ENCODE data around the gene WDR91. TPM values are rescaled to one million over a fixed set of nuclear protein-coding genes. Genes with fewer than 3 reads are reported as not detected.

The WDR91 gene
- total RNA-seq, 1 experiment from 2014 or later = 7.0 TPM

GRCh38 chr7:135181261-135181928 lies 29.9 kb downstream of the WDR91 start:
- Histone ChIP-seq H3K9me3 (ENCODE audit: low read depth, low read length, poor library complexity, severe bottlenecking) (peaks cover 17% of the 10 kb centered on the region), H3K27ac (ENCODE audit: low read depth, low read length, poor library complexity, severe bottlenecking) (no peak overlapping the region), H3K27me3 (replicated peaks; ENCODE audit: insufficient read depth, low read depth, low read length, poor library complexity) (no peaks in the 10 kb centered on the region), H3K4me3 (ENCODE audit: low read depth, low read length, poor library complexity, severe bottlenecking) (no peak overlapping the region), H3K4me1 (ENCODE audit: insufficient read depth, low read length, poor library complexity, severe bottlenecking) (no peaks in the 10 kb centered on the region), H3K36me3 (ENCODE audit: insufficient read depth, low read length, poor library complexity, severe bottlenecking) (no peaks in the 10 kb centered on the region)
- intact Hi-C loops (cut with micrococcal nuclease; ENCODE audit: unreplicated experiment) = no loop called here
- ChIA-PET POLR2A (ENCODE audit: low non-redundant PET) (no interaction called here), CTCF (no interaction called here)
- no peak for DNase-seq (ENCODE audit: low spot score)
- BruUV-seq (replicated peaks) = no TSS peak
- TF ChIP-seq CTCF (conservative IDR thresholded peaks at IDR 0.05; ENCODE audit: low read depth, low read length) (no peak), EZH2 (IDR thresholded peaks at IDR 0.05; ENCODE audit: borderline replicate concordance, low read depth, low read length, poor library complexity, severe bottlenecking) (no peak)

GRCh38 chr7:135180122-135180521 lies 31.2 kb downstream of the WDR91 start:
- BruUV-seq (replicated peaks) = no TSS peak
- intact Hi-C loops (cut with micrococcal nuclease; ENCODE audit: unreplicated experiment) = no loop called here
- CTCF ChIA-PET = no interaction called here
- POLR2A ChIA-PET (ENCODE audit: low non-redundant PET) = interaction anchor here (0.6 kb wide), 1 partner anchor 241 kb away, joined by 4 read pairs; no protein-coding TSS in a partner anchor
- no peak overlapping the region for H3K4me3 ChIP-seq (ENCODE audit: low read depth, low read length, poor library complexity, severe bottlenecking)
- TF ChIP-seq EZH2 (IDR thresholded peaks at IDR 0.05; ENCODE audit: borderline replicate concordance, low read depth, low read length, poor library complexity, severe bottlenecking) (no peak), CTCF (conservative IDR thresholded peaks at IDR 0.05; ENCODE audit: low read depth, low read length) (no peak)
- no peak for DNase-seq (ENCODE audit: low spot score)
- H3K4me1 ChIP-seq (ENCODE audit: insufficient read depth, low read length, poor library complexity, severe bottlenecking) = no peaks in the 10 kb centered on the region
- H3K27me3 ChIP-seq (replicated peaks; ENCODE audit: insufficient read depth, low read depth, low read length, poor library complexity) = no peaks in the 10 kb centered on the region
- no peaks in the 10 kb centered on the region for H3K36me3 ChIP-seq (ENCODE audit: insufficient read depth, low read length, poor library complexity, severe bottlenecking)
- peaks cover 17% of the 10 kb centered on the region for H3K9me3 ChIP-seq (ENCODE audit: low read depth, low read length, poor library complexity, severe bottlenecking)
- no peak overlapping the region for H3K27ac ChIP-seq (ENCODE audit: low read depth, low read length, poor library complexity, severe bottlenecking)

- H3K4me3 ChIP-seq (ENCODE audit: low read depth, low read length, poor library complexity, severe bottlenecking) = no peak overlapping the region
- intact Hi-C loops (cut with micrococcal nuclease; ENCODE audit: unreplicated experiment) = loop anchor here (10.0 kb wide), 1 partner anchor 65 kb away; no protein-coding TSS in a partner anchor
- BruUV-seq (replicated peaks) = no TSS peak
- CTCF ChIA-PET = no interaction called here
- no peaks in the 10 kb centered on the region for H3K27me3 ChIP-seq (replicated peaks; ENCODE audit: insufficient read depth, low read depth, low read length, poor library complexity)
- H3K27ac ChIP-seq (ENCODE audit: low read depth, low read length, poor library complexity, severe bottlenecking) = no peak overlapping the region
- H3K9me3 ChIP-seq (ENCODE audit: low read depth, low read length, poor library complexity, severe bottlenecking) = peaks cover 17% of the 10 kb centered on the region
- H3K36me3 ChIP-seq (ENCODE audit: insufficient read depth, low read length, poor library complexity, severe bottlenecking) = no peaks in the 10 kb centered on the region
- no peak for DNase-seq (ENCODE audit: low spot score)
- no peak for TF ChIP-seq CTCF (conservative IDR thresholded peaks at IDR 0.05; ENCODE audit: low read depth, low read length)
- no peak for TF ChIP-seq EZH2 (IDR thresholded peaks at IDR 0.05; ENCODE audit: borderline replicate concordance, low read depth, low read length, poor library complexity, severe bottlenecking)
- H3K4me1 ChIP-seq (ENCODE audit: insufficient read depth, low read length, poor library complexity, severe bottlenecking) = no peaks in the 10 kb centered on the region
- POLR2A ChIA-PET (ENCODE audit: low non-redundant PET) = no interaction called here
Measured at GRCh38 chr7:135179321-135179925, 31.9 kb downstream of the WDR91 start.

All from A673 (cell line).